Cardiac fibroblast (primary cell): ENCODE data around the gene DHX34.
"Not testable (repeated sequence)": the region's sequence is repeated elsewhere in the genome, so short reads cannot be mapped to it uniquely, and the experiment has no call there.

ENCODE experiments used
- DNase-seq, 2 donors: peaks; one replicate each; pipeline versions ENCODE4 v3.0.0 to v3.0.0-alpha.2; 2010; ENCODE audit warnings: low read depth in 2 of 2
- H3K4me3 ChIP-seq, 2 donors: replicated peaks in 1 of 2; 1 replicate in 1 of 2; 2 replicates in 1 of 2; pipeline ENCODE4 v1.5.1; 2011; ENCODE audit warnings: low read depth in 2 of 2, low read length in 2 of 2, mild to moderate bottlenecking in 2 of 2, moderate library complexity in 1 of 2
- TF ChIP-seq, protein P1 (sequence below): IDR thresholded peaks from one replicate; pipeline ENCODE4 v1.5.1; 2011; ENCODE audit warnings: low read depth, mild to moderate bottlenecking, low read length, inconsistent platforms

DHX34 gene

DNA sequence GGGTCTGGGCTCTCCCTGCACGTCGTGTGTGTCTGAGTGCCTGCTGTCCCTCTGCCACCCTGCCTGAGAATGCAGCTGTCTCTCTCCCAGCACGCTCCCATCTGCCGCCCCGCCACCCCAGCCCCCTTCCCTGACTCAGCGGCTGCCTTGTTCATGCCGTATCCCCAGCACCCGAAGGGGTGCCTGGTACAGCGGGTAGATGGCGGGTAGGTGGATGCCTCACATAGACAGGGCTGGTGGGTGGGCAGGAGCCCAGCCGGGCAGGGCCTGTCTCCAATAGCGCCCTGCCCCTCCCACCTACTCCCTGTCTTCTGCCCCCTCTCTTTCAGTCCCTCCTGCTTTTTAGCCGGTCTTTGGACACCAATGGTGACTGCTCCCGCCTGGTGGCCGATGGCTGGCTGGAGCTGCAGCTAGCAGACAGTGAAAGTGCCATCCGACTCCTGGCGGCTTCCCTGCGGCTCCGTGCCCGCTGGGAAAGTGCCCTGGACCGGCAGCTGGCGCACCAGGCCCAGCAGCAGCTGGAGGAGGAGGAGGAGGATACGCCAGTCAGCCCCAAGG is 30.3 kb downstream of the DHX34 start:
- H3K4me3 ChIP-seq, result no peak overlapping the region
- TF ChIP-seq, protein P1, sequence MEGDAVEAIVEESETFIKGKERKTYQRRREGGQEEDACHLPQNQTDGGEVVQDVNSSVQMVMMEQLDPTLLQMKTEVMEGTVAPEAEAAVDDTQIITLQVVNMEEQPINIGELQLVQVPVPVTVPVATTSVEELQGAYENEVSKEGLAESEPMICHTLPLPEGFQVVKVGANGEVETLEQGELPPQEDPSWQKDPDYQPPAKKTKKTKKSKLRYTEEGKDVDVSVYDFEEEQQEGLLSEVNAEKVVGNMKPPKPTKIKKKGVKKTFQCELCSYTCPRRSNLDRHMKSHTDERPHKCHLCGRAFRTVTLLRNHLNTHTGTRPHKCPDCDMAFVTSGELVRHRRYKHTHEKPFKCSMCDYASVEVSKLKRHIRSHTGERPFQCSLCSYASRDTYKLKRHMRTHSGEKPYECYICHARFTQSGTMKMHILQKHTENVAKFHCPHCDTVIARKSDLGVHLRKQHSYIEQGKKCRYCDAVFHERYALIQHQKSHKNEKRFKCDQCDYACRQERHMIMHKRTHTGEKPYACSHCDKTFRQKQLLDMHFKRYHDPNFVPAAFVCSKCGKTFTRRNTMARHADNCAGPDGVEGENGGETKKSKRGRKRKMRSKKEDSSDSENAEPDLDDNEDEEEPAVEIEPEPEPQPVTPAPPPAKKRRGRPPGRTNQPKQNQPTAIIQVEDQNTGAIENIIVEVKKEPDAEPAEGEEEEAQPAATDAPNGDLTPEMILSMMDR, result no peak
- DNase-seq, result no peak

DNA sequence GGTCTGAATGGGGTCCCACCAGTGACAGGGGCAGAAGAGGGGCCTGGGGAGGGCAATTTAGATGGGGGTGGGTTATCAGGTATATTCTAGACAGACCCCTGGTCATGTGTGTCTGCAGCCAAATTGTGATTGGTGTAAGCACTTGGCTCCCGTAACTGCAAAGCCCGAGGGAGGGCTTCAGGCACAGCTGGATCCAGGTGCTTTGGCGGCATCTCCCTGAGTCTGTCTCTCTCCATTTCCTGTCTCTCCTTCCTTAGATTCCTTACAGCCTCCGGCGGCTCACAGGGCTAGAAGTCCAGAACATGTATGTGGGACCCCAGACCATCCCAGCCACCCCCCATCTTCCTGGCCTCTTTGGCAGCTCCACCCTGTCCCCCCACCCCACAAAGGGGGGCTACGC is 31.4 kb downstream of the DHX34 start:
- no peak overlapping the region for H3K4me3 ChIP-seq
- TF ChIP-seq, protein P1, result no peak
- DNase-seq, result no peak

DNA sequence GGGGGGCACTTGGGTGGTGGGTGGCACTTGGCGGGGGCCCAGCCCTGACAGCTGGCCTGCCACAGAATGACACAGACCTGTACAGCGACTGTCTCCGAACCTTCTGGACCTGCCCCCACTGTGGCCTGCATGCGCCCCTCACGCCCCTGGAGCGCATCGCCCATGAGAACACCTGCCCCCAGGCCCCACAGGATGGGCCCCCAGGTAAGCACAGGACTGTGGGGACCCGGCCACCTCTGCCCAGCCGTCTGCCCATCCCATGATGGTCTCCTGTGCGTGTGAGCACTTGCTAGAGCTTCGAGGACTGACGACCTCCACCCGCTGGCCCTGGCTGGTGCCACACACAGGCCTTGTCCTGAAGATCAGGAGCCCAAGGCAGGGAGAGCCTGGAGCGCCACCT is 32.0 kb downstream of the DHX34 start:
- no peak overlapping the region for H3K4me3 ChIP-seq
- no peak for DNase-seq
- TF ChIP-seq, protein P1, result no peak

DNA sequence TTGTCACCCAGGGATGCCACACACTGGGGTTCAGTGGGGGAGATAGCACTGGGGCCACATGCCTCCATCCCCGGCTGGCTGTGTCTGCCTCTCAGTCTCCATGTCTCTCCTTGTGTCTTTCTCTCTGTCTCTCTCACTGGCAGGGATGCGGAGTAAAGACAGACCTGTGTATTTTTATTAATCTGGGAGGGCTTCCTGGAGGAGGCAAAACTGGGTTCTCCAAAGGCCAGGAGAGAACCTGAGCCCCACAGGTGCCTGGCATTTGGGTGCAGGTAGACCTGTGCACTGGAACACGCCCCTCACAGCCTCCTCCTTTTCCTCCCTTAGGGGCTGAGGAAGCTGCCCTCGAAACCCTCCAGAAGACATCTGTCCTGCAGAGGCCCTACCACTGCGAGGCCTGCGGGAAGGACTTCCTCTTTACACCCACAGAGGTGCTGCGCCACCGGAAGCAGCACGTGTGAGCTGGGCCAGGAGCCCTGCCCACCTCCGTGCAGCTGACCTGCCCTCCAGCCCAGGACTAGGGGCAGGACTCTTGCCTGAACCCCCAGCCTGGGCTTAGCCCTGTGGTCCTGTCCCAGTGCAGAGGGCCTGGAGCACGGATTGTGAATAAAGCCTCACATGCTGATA is 32.7 kb downstream of the DHX34 start:
- TF ChIP-seq, protein P1, result no peak
- no peak for DNase-seq
- H3K4me3 ChIP-seq, result no peak overlapping the region

DNA sequence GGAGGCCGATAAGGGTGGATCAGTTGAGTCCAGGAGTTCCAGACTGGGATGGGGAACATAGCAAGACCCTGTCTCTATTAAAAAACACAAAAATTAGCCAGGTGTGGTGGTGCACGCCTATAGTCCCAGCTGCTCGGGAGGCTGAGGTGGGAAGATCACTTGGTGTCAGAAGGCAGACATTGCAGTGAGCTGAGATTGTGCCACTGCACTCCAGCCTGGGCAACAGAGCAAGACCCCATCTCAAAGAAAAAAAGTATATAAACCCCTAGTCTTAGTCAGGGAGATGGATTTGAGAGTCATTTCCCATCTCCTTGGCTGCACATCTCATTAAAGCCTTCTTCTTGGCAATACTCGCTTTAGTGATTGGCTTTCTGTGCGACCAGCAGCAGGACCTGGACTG is 34.8 kb downstream of the DHX34 start:
- not testable (repeated sequence) for H3K4me3 ChIP-seq, DNase-seq

DNA sequence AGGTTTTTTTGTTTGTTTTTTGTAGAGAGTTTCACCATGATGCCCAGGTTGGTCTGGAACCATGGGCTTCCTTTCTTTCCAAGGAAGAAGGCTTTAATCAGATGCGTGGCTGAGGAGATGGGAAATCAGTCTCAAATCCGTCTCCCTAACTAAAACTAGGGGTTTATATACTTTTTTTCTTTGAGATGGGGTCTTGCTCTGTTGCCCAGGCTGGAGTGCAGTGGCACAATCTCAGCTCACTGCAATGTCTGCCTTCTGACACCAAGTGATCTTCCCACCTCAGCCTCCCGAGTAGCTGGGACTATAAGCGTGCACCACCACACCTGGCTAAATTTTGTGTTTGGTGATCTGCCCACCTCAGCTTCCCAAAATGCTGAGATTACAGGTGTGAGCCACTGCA is 35.4 kb downstream of the DHX34 start:
- DNase-seq, H3K4me3 ChIP-seq: not testable (repeated sequence)

DNA sequence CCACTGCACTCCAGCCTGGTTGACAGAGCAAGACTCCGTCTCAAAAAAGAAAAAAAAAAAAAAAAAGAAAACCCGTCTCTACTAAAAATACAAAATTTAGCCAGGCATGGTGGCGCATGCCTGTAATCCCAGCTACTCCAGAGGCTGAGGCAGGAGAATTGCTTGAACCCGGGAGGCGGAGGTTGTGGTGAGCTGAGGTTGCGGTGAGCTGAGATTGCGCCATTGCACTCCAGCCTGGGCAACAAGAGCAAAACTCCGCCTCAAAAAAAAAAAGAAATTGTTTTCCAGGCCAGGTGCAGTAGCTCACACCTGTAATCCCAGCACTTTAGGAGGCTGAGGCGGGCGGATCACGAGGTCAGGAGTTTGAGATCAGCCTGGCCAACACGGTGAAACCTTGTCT is 37.5 kb downstream of the DHX34 start:
- not testable (repeated sequence) for H3K4me3 ChIP-seq, DNase-seq

DNA sequence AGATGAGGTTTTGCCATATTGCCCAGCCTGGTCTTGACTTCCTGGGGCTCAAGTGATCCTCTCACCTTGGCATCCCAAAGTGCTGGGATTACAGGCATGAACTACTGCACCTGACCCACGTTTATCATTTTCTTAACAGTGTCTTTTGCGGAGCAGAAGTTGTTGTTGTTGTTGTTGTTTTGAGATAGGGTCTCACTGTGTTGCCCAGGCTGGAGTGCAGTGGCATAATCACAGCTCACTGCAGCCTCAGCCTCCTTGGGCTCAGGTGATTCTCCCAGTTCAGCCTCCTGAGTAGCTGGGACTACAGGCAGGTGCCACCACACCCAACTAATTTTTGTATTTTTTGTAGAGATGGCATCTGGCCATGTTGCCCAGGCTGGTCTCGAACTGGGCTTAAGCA is 38.5 kb downstream of the DHX34 start:
- H3K4me3 ChIP-seq, DNase-seq: not testable (repeated sequence)

DNA sequence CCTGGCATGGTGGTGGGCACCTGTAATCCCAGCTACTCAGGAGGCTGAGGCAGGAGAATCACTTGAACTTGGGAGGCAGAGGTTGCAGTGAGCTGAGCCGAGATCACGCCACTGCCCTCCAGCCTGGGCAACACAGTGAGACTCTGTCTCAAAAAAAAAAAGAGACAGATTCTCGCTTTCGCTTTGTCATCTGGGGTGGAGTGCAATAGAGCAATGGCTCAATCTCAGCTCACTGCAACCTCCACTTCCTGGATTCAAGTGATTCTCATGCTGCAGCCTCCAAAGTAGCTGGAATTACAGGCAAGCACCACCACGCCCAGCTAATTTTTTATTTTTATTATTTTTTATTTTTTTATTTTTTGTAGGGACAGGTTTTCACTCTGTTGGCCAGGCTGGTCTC is 39.6 kb downstream of the DHX34 start:
- not testable (repeated sequence) for H3K4me3 ChIP-seq, DNase-seq
